GM23338 (cell line): ENCODE results near the gene JAG1. TPM values are rescaled to one million over a fixed set of nuclear protein-coding genes. Genes with fewer than 3 reads are reported as not detected.
A peak's percentile ranks its signal among the peaks of the same experiment; 100 is the strongest.

Experiments
- ATAC-seq: fragments of 200-7000 bp; cut with Tn5 transposase; 3 replicates; pipeline ENCODE4 v1.9.1; 2020
- DNase-seq: peaks from one replicate; pipeline ENCODE4 v3.0.0-alpha.2; 2015; ENCODE audit warnings: low spot score
- H2AFZ ChIP-seq: fragments of 200-600 bp; sonication (generic); 2 replicates; pipeline ENCODE4 v1.8.0; 2016; ENCODE audit warnings: antibody characterized with exemption, mild to moderate bottlenecking, moderate library complexity
- H3F3A ChIP-seq: fragments of 200-600 bp; sonication (generic); replicated peaks from 2 replicates; pipeline ENCODE4 v1.8.0; 2017; ENCODE audit warnings: antibody characterized with exemption, mixed run types, low read depth
- H3K27ac ChIP-seq: fragments of 200-600 bp; sonication (generic); 2 replicates; pipeline ENCODE4 v1.6.1; 2016; ENCODE audit warnings: low read depth
- H3K27me3 ChIP-seq: fragments of 200-600 bp; sonication (generic); 2 replicates; pipeline ENCODE4 v1.8.0; 2016; ENCODE audit warnings: mild to moderate bottlenecking, mixed run types, moderate library complexity; ENCODE audit not compliant: insufficient read depth
- H3K36me3 ChIP-seq: fragments of 200-600 bp; sonication (generic); 2 replicates; pipeline ENCODE4 v1.8.0; 2016; ENCODE audit warnings: mild to moderate bottlenecking; ENCODE audit not compliant: insufficient read depth
- H3K4me1 ChIP-seq: fragments of 200-600 bp; sonication (generic); 2 replicates; pipeline ENCODE4 v1.8.0; 2016; ENCODE audit warnings: mild to moderate bottlenecking, moderate library complexity; ENCODE audit not compliant: insufficient read depth
- H3K4me2 ChIP-seq: fragments of 200-600 bp; sonication (generic); 2 replicates; pipeline ENCODE4 v1.7.1; 2017; ENCODE audit warnings: mixed run types
- H3K4me3 ChIP-seq: fragments of 200-600 bp; sonication (generic); 2 replicates; pipeline ENCODE4 v1.6.1; 2016; ENCODE audit warnings: mixed run types
- H3K79me2 ChIP-seq: fragments of 200-600 bp; sonication (generic); replicated peaks from 2 replicates; pipeline ENCODE4 v1.8.0; 2017; ENCODE audit warnings: mild to moderate bottlenecking; ENCODE audit not compliant: insufficient read depth
- H3K9me2 ChIP-seq: fragments of 200-600 bp; sonication (generic); 2 replicates; pipeline ENCODE4 v1.8.0; 2017; ENCODE audit not compliant: insufficient read depth
- H4K20me1 ChIP-seq: fragments of 200-600 bp; sonication (generic); replicated peaks from 2 replicates; pipeline ENCODE4 v1.8.0; 2017; ENCODE audit warnings: mild to moderate bottlenecking; ENCODE audit not compliant: insufficient read depth
- H3K27ac Mint-ChIP-seq: 2 replicates; pipeline ENCODE4 v1.8.0; 2020; ENCODE audit warnings: inconsistent platforms, mild to moderate bottlenecking, moderate library complexity, mixed read lengths
- H3K27me3 Mint-ChIP-seq: 3 replicates; pipeline ENCODE4 v1.8.0; 2022; ENCODE audit warnings: low read depth, mild to moderate bottlenecking, moderate library complexity, mixed read lengths, inconsistent platforms; ENCODE audit not compliant: insufficient read depth, poor library complexity
- H3K36me3 Mint-ChIP-seq: 3 replicates; pipeline ENCODE4 v1.8.0; 2021; ENCODE audit warnings: low read depth, mild to moderate bottlenecking, inconsistent platforms, moderate library complexity, mixed read lengths
- H3K4me1 Mint-ChIP-seq: 3 replicates; pipeline ENCODE4 v1.8.0; 2020; ENCODE audit warnings: mild to moderate bottlenecking, inconsistent platforms, mixed read lengths
- H3K4me3 Mint-ChIP-seq: 3 replicates; pipeline ENCODE4 v1.8.0; 2021; ENCODE audit warnings: moderate library complexity, mild to moderate bottlenecking, inconsistent platforms, mixed read lengths
- H3K9me3 Mint-ChIP-seq: 3 replicates; pipeline ENCODE4 v1.8.0; 2020; ENCODE audit warnings: moderate library complexity, mild to moderate bottlenecking, inconsistent platforms, mixed read lengths
- CREB1 ChIP-seq: fragments of 250-450 bp; sonication (Bioruptor Pico); IDR thresholded peaks from 2 replicates; pipeline ENCODE4 v1.5.0; 2020; ENCODE audit warnings: low read depth, mild to moderate bottlenecking, moderate library complexity
- CTCF ChIP-seq, 2 experiments: fragments of 200-600 bp in 1 of 2; sonication (generic) in 1 of 2; conservative IDR thresholded peaks; 2 replicates each; pipeline versions ENCODE4 v1.5.1 to v1.6.1; 2016 to 2017; ENCODE audit warnings: antibody characterized with exemption in 2 of 2, low read depth in 2 of 2, mild to moderate bottlenecking in 2 of 2, moderate library complexity in 1 of 2
- ETS1 ChIP-seq: IDR thresholded peaks from 2 replicates; pipeline ENCODE4 v1.6.1; 2016; ENCODE audit warnings: antibody characterized with exemption
- EZH2 ChIP-seq: fragments of 200-600 bp; sonication (generic); IDR thresholded peaks from one replicate; pipeline ENCODE4 v1.8.0; 2017; ENCODE audit warnings: antibody characterized with exemption, mild to moderate bottlenecking, low read depth; ENCODE audit not compliant: unreplicated experiment
- EZH2phosphoT487 ChIP-seq: fragments of 200-600 bp; sonication (generic); IDR thresholded peaks from one replicate; pipeline ENCODE4 v1.8.1; 2018; ENCODE audit warnings: antibody characterized with exemption; ENCODE audit not compliant: unreplicated experiment
- JUNB ChIP-seq: IDR thresholded peaks from one replicate; pipeline ENCODE4 v1.6.1; 2016; ENCODE audit warnings: antibody characterized with exemption; ENCODE audit not compliant: unreplicated experiment
- NANOG ChIP-seq: IDR thresholded peaks from 2 replicates; pipeline ENCODE4 v1.6.1; 2016; ENCODE audit warnings: antibody characterized with exemption, borderline replicate concordance
- POLR2AphosphoS5 ChIP-seq: IDR thresholded peaks from 2 replicates; pipeline ENCODE4 v1.6.1; 2016; ENCODE audit warnings: antibody characterized with exemption, low read depth
- REST ChIP-seq: IDR thresholded peaks from one replicate; pipeline ENCODE4 v1.6.1; 2018; ENCODE audit warnings: antibody characterized with exemption; ENCODE audit not compliant: unreplicated experiment
- STAT1 ChIP-seq: IDR thresholded peaks from one replicate; pipeline ENCODE4 v1.6.1; 2016; ENCODE audit warnings: antibody characterized with exemption; ENCODE audit not compliant: unreplicated experiment
- ZNF114 ChIP-seq: fragments of 250-450 bp; sonication (Bioruptor Pico); IDR thresholded peaks from 2 replicates; pipeline ENCODE4 v1.5.0; 2020; ENCODE audit warnings: mild to moderate bottlenecking, moderate library complexity
- ZNF331 ChIP-seq: fragments of 250-450 bp; sonication (Bioruptor Pico); IDR thresholded peaks from 2 replicates; pipeline ENCODE4 v1.5.0; 2020; ENCODE audit warnings: low read depth, mild to moderate bottlenecking, moderate library complexity
- ZNF462 ChIP-seq: fragments of 250-450 bp; sonication (Bioruptor Pico); IDR thresholded peaks from 2 replicates; pipeline ENCODE4 v1.5.0; 2020; ENCODE audit warnings: mild to moderate bottlenecking, moderate library complexity
- polyA plus RNA-seq: library from polyadenylated mRNA; unstranded; fragments of >200 nt; fragmentation: Nextera tagmentation; extraction: Ambion mirVana; gene quantifications from 2 replicates; pipeline ENCODE4 v1.2.1, GENCODE V29; 2016
- total RNA-seq: library from RNA; depleted of rRNA; stranded (reverse); fragments of >200 nt; shearing (Covaris generic); gene quantifications from 2 replicates; pipeline ENCODE4 v1.2.3, GENCODE V29; 2014

Gene JAG1
- total and polyA plus RNA-seq, 2 experiments from 2014 or later, result 9.7 to 46.5 TPM

GRCh38 chr20:10649080-10649796, 24.6 kb downstream of the JAG1 start:
- Histone ChIP-seq H3K36me3 (peaks cover 43% of the 10 kb centered on the region), H3K4me3 (no peak overlapping the region), H3F3A (no peaks in the 10 kb centered on the region), H3K27me3 (no peaks in the 10 kb centered on the region), H3K9me2 (no peaks in the 10 kb centered on the region), H3K79me2 (peaks cover 18% of the 10 kb centered on the region), H2AFZ (no peak overlapping the region), H3K4me2 (peak overlapping the region; percentile 62), H4K20me1 (peaks cover 22% of the 10 kb centered on the region), H3K4me1 (peaks cover 47% of the 10 kb centered on the region), H3K27ac (peak overlapping the region; percentile 51)
- Mint-ChIP-seq H3K4me1 (peaks cover 66% of the 10 kb centered on the region), H3K27me3 (peaks cover 13% of the 10 kb centered on the region), H3K36me3 (peaks cover 92% of the 10 kb centered on the region), H3K27ac (peak overlapping the region; percentile 50; the same call in 1 of the 2 replicates), H3K9me3 (no peaks in the 10 kb centered on the region), H3K4me3 (peak overlapping the region; percentile 45)
- ATAC-seq, result peak; percentile 30
- DNase-seq, result no peak
- TF ChIP-seq ZNF114 (CRISPR knock-in tag), result no peak
- no peak for TF ChIP-seq ETS1
- TF ChIP-seq STAT1, result no peak
- no peak for TF ChIP-seq REST
- no peak for TF ChIP-seq ZNF331
- no peak for TF ChIP-seq ZNF462 (CRISPR knock-in tag)
- TF ChIP-seq CREB1 (CRISPR knock-in tag), result no peak
- no peak for TF ChIP-seq EZH2phosphoT487
- TF ChIP-seq JUNB, result no peak
- no peak for TF ChIP-seq POLR2AphosphoS5
- TF ChIP-seq CTCF (conservative IDR thresholded peaks at IDR 0.05; ENCODE audit: low read depth in 2 of 2), result no peak
- TF ChIP-seq NANOG, result no peak
- no peak for TF ChIP-seq EZH2
